ENCODE results near the gene CMTM4.

CMTM4 gene

DNA sequence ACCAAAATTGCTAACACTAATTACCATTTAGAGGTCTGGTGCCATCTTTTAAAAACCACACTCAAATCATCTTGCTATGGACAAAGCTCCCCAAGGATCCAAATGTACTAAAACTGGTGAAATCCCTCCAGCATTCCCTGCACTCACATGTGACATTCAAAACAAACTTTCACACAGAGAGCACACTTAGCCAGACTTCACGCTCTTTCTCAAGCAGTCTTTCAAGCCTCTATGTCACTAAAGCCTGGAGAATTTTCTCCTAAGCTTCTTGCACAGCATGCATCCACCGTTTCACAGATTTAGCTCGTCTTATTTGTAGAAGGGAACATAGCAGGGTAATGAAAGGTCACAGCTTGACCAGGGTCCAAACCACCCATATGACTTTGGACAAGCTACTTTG lies 72.8 kb downstream of the CMTM4 start:
- no peak for ATAC-seq

DNA sequence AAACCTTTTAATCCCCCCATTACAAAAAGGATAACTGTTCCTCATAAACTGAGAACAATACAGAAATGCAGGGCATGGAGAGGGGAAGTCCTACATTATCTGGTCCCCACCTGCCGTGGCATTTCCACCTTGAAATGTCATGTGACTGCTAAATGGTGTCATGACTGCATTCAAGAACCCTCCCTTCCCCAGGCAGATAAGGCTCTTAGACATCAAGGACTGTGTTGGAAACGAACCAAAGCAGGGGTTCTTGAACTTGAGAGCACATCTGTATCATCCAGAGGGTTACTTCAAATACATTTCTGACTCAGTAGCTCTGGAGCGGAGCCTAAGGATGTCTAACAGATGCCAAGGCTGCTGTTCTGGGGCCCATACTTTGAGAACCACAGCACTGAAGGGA lies 73.7 kb downstream of the CMTM4 start:
- TF ChIP-seq ESRRG (CRISPR knock-in tag; IDR thresholded peaks at IDR 0.05) (no peak), ZNF8 (CRISPR knock-in tag; IDR thresholded peaks at IDR 0.05) (no peak), ZFP30 (CRISPR knock-in tag; IDR thresholded peaks at IDR 0.05) (no peak), ZNF70 (CRISPR knock-in tag; IDR thresholded peaks at IDR 0.05) (no peak)
- TF ChIP-seq, protein P1, sequence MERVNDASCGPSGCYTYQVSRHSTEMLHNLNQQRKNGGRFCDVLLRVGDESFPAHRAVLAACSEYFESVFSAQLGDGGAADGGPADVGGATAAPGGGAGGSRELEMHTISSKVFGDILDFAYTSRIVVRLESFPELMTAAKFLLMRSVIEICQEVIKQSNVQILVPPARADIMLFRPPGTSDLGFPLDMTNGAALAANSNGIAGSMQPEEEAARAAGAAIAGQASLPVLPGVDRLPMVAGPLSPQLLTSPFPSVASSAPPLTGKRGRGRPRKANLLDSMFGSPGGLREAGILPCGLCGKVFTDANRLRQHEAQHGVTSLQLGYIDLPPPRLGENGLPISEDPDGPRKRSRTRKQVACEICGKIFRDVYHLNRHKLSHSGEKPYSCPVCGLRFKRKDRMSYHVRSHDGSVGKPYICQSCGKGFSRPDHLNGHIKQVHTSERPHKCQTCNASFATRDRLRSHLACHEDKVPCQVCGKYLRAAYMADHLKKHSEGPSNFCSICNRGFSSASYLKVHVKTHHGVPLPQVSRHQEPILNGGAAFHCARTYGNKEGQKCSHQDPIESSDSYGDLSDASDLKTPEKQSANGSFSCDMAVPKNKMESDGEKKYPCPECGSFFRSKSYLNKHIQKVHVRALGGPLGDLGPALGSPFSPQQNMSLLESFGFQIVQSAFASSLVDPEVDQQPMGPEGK (CRISPR knock-in tag; IDR thresholded peaks at IDR 0.05; ENCODE audit: borderline replicate concordance), result no peak
- ATAC-seq, result no peak

More for the DNA sequence above, 72.8 kb downstream of the CMTM4 start:
- TF ChIP-seq ZFP3 (CRISPR knock-in tag; IDR thresholded peaks at IDR 0.05) (no peak), ISL1 (CRISPR knock-in tag; IDR thresholded peaks at IDR 0.05) (no peak), ZFP30 (CRISPR knock-in tag; IDR thresholded peaks at IDR 0.05) (no peak), CSDC2 (CRISPR knock-in tag; IDR thresholded peaks at IDR 0.05) (no peak), PPARA (CRISPR knock-in tag; IDR thresholded peaks at IDR 0.05; ENCODE audit: borderline replicate concordance) (no peak)
- TF ChIP-seq, protein P2, sequence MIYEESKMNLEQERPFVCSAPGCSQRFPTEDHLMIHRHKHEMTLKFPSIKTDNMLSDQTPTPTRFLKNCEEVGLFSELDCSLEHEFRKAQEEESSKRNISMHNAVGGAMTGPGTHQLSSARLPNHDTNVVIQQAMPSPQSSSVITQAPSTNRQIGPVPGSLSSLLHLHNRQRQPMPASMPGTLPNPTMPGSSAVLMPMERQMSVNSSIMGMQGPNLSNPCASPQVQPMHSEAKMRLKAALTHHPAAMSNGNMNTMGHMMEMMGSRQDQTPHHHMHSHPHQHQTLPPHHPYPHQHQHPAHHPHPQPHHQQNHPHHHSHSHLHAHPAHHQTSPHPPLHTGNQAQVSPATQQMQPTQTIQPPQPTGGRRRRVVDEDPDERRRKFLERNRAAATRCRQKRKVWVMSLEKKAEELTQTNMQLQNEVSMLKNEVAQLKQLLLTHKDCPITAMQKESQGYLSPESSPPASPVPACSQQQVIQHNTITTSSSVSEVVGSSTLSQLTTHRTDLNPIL (CRISPR knock-in tag; IDR thresholded peaks at IDR 0.05; ENCODE audit: low read depth), result no peak
- TF ChIP-seq, protein P3, sequence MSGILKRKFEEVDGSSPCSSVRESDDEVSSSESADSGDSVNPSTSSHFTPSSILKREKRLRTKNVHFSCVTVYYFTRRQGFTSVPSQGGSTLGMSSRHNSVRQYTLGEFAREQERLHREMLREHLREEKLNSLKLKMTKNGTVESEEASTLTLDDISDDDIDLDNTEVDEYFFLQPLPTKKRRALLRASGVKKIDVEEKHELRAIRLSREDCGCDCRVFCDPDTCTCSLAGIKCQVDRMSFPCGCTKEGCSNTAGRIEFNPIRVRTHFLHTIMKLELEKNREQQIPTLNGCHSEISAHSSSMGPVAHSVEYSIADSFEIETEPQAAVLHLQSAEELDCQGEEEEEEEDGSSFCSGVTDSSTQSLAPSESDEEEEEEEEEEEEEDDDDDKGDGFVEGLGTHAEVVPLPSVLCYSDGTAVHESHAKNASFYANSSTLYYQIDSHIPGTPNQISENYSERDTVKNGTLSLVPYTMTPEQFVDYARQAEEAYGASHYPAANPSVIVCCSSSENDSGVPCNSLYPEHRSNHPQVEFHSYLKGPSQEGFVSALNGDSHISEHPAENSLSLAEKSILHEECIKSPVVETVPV (CRISPR knock-in tag; IDR thresholded peaks at IDR 0.05), result no peak

DNA sequence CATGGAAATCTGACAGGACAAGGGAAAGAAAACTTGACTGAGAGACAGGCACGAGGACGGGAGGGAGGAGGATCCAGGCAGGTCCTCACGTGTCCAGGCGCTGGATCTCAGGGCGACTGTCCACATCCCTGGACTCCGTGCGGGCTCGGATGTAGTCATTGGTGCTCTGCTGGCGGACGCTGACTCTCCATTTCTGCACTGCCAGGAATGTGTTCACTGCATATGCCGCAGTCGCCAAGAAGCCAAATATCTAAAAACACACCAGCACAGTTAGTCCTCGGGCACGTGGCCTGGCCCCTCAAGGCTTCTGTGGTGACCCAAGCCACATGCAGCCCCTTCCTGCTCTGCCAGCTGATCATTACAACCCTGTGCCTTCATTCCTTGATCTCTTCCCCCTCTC lies 74.6 kb downstream of the CMTM4 start:
- TF ChIP-seq ARNTL (CRISPR knock-in tag; IDR thresholded peaks at IDR 0.05; ENCODE audit: borderline replicate concordance, low read depth) (no peak), CSDC2 (CRISPR knock-in tag; IDR thresholded peaks at IDR 0.05) (no peak)
- TF ChIP-seq, protein P2 (CRISPR knock-in tag; IDR thresholded peaks at IDR 0.05; ENCODE audit: low read depth), result no peak
- no peak for ATAC-seq

DNA sequence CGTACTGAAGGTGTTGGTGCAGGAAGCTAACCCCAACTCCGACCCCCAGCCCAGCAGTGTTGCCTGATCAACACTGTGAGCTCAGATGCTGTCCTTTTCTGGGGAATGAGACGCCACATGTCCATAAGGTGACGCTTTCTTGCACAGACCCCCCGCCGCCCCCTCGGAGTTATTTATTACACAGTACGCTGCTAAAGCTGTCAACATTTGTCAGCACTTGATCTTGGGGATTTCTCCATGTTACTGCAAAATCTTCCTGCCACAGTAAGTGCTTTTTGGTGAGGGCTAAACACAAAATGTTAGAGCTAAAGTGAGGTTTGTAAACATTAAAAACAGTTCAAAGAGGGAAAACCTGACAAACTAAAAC lies 76.1 kb downstream of the CMTM4 start:
- TF ChIP-seq CSDC2 (CRISPR knock-in tag; IDR thresholded peaks at IDR 0.05) (no peak), SNAI2 (CRISPR knock-in tag; IDR thresholded peaks at IDR 0.05) (no peak)

DNA sequence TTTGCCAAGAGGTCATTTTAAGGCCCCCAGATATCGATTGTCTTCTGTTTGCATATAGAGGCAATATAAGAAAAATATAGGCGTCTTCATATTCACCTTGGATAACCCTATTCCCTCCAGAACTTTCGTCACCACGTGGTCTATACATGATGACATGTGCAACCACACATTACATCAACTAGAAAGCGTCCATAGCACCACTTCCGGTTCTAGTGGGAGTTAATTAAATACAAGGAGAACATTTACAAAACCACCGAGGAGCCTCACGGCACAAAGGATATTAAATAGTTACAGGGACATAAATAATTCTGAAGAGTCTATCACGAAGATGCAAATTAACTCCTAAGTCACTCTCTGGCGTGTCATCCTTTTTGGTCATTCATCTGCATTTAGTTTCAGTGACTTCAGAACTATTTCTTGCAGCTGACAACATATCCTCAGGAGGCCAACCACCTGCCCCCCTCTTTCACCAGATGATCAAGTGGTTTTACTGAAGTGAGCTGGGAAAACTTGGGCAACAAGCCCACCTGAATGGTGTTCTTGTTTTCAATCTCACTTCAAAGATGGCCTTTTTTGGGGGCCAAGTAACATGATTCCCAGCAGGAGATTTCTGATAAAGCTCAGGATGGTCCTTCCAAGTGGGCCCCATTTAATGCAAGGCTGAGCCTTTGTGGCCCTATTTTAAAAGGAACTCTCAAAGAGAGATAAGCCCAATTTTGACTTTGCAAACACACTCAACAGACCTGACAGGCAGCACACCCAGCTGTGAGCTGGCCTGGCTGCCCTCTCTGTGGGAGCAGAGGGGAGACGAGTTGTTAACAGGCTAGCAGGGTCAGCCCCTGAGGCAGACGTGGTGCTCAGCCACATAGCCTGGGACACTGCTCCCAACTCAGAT lies 76.8 kb downstream of the CMTM4 start:
- ATAC-seq, result no peak
- TF ChIP-seq, protein P4, sequence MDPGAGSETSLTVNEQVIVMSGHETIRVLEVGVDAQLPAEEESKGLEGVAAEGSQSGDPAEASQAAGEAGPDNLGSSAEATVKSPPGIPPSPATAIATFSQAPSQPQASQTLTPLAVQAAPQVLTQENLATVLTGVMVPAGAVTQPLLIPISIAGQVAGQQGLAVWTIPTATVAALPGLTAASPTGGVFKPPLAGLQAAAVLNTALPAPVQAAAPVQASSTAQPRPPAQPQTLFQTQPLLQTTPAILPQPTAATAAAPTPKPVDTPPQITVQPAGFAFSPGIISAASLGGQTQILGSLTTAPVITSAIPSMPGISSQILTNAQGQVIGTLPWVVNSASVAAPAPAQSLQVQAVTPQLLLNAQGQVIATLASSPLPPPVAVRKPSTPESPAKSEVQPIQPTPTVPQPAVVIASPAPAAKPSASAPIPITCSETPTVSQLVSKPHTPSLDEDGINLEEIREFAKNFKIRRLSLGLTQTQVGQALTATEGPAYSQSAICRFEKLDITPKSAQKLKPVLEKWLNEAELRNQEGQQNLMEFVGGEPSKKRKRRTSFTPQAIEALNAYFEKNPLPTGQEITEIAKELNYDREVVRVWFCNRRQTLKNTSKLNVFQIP (CRISPR knock-in tag; IDR thresholded peaks at IDR 0.05; ENCODE audit: borderline replicate concordance, low read depth), result no peak
- TF ChIP-seq, protein P2 (CRISPR knock-in tag; IDR thresholded peaks at IDR 0.05; ENCODE audit: low read depth), result no peak
- TF ChIP-seq TCF4 (CRISPR knock-in tag; IDR thresholded peaks at IDR 0.05; ENCODE audit: borderline replicate concordance) (no peak), ARNTL (CRISPR knock-in tag; IDR thresholded peaks at IDR 0.05; ENCODE audit: borderline replicate concordance, low read depth) (no peak), OSR1 (CRISPR knock-in tag; IDR thresholded peaks at IDR 0.05) (no peak), SNAI2 (CRISPR knock-in tag; IDR thresholded peaks at IDR 0.05) (no peak), ZNF70 (CRISPR knock-in tag; IDR thresholded peaks at IDR 0.05) (no peak), ISL1 (CRISPR knock-in tag; IDR thresholded peaks at IDR 0.05) (no peak), GLIS3 (CRISPR knock-in tag; IDR thresholded peaks at IDR 0.05) (no peak), ZNF565 (CRISPR knock-in tag; conservative IDR thresholded peaks at IDR 0.05; ENCODE audit: low read depth) (no peak), ZFP30 (CRISPR knock-in tag; IDR thresholded peaks at IDR 0.05) (no peak), ZFP3 (CRISPR knock-in tag; IDR thresholded peaks at IDR 0.05) (no peak), ZC3H10 (CRISPR knock-in tag; IDR thresholded peaks at IDR 0.05) (no peak), CSDC2 (CRISPR knock-in tag; IDR thresholded peaks at IDR 0.05) (no peak), BACH2 (CRISPR knock-in tag; IDR thresholded peaks at IDR 0.05; ENCODE audit: borderline replicate concordance) (no peak), ESRRG (CRISPR knock-in tag; IDR thresholded peaks at IDR 0.05) (no peak)
- TF ChIP-seq, protein P5, sequence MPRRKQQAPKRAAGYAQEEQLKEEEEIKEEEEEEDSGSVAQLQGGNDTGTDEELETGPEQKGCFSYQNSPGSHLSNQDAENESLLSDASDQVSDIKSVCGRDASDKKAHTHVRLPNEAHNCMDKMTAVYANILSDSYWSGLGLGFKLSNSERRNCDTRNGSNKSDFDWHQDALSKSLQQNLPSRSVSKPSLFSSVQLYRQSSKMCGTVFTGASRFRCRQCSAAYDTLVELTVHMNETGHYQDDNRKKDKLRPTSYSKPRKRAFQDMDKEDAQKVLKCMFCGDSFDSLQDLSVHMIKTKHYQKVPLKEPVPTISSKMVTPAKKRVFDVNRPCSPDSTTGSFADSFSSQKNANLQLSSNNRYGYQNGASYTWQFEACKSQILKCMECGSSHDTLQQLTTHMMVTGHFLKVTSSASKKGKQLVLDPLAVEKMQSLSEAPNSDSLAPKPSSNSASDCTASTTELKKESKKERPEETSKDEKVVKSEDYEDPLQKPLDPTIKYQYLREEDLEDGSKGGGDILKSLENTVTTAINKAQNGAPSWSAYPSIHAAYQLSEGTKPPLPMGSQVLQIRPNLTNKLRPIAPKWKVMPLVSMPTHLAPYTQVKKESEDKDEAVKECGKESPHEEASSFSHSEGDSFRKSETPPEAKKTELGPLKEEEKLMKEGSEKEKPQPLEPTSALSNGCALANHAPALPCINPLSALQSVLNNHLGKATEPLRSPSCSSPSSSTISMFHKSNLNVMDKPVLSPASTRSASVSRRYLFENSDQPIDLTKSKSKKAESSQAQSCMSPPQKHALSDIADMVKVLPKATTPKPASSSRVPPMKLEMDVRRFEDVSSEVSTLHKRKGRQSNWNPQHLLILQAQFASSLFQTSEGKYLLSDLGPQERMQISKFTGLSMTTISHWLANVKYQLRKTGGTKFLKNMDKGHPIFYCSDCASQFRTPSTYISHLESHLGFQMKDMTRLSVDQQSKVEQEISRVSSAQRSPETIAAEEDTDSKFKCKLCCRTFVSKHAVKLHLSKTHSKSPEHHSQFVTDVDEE (CRISPR knock-in tag; IDR thresholded peaks at IDR 0.05), result no peak

More for the DNA sequence above, 76.1 kb downstream of the CMTM4 start:
- no peak for ATAC-seq
